GM15510 (cell line): Measurements from ENCODE around the gene FOXP1.

Experiments
- POLR2A ChIP-seq: IDR thresholded peaks from 3 replicates; pipeline ENCODE4 v1.6.1; 2011; ENCODE audit warnings: borderline replicate concordance; ENCODE audit not compliant: insufficient read length; ENCODE audit errors: extremely low read depth

Gene FOXP1

DNA sequence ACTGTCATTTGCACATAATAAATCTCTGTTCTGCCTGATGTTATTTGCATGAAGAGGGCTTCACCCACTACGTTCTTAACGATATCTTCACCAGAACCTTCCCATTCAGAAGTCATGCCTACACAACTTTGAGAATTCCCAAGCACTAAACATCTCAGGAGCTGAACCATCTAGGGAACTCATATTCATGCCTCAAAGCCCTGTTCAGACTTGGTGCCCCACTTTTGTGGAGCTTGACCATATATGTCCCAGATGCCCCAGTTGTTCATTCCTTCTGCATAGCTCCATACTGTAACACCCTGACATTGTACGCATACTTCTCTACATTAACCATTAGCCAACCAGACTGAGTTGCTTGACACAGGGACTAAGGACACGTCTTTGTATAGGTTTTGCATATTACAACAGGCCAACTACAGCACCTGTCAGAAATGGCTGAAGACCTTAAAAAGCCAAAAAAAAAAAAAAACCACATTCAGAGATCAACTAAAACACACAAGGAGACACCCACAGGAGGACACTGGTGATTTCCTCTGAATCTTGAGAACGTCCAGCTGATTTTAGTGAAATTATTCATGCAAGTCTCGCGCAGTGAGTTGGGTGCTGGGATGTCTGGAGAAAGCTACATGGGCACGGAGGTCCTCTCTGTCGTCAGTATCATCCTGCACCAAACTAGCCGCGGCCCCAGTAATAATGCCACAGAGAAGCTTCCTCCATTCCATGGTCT, 141.4 kb downstream of the FOXP1 start:
- no peak for TF ChIP-seq POLR2A

DNA sequence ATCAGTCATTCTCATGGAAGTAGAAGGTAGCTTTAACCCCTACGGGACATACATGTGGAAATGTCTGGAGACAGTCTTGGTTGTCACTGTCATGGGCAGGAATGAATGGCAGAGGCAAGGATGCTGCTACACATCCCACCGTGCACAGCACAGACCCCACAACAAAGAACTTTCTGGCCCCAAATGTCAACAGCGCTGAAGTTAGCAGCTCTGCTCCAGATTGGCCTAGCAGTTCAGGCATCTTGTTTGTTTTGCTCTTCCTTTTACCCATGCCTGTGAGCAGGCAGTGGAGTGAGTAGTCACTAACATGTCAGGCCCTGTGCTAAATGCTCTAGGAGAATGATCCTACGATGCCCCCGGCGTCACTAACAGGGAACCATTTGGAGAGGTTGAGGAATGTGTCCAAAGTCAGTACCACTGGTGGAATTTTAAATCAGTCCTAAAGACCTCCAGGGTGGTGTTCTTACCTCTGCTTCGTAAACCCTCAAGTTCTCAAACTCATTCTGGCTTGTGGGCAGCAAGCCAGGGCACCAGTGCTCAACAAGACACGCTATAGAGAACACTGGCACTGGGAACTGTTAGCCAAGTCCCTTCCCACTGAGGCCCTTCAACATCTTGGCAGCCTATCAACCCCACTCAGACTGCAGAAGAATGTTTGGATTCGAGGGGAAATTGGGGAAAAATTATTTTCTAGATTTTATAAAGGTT, 142.2 kb downstream of the FOXP1 start:
- no peak for TF ChIP-seq POLR2A

DNA sequence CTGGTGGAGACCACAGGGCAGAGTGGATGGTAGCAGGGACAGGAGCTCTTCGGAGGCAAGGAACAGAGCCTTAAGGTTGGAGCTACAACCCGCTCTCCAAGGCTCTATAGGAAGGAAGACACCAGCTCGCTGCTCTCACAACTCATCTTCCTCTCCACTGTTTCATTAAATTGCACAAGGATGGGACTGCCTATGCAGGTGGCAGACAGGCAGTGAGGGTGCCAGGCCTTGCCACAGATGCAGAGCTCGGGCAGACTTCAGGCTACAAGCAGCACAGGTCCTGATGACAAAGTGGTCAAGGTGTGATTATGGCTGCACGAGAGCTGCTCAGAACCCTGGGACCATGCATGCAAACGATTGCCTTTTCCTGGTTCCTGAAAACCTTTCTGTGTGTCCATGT, 144.6 kb downstream of the FOXP1 start:
- TF ChIP-seq POLR2A, result no peak

DNA sequence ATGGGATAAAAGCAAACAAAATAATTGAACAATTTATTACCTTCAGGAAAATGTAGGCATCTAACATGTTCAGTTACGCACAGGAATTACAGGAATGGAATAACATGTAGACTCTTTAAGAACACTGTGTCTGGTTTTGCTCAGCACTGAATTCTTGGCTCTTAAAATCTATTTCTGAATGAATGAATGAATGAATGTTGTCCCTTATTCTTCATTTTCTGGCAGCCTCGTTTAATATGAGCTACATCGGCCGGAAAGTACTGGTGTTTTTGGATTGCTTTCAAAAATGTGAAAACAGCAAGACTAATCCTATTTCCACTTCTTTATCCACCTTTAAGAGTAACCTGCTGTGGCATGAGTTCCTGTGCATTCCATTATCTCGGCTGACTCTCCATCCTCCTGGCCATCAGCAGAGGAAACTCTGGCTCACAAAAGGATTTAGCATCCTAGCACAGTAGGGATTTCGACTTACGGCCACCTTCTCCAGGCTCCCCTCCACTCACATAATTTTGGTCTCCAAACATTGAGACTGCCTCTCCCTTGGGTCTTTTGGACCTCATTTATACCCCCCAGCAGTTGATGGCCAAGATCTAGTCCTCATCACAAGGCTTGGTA, 145.3 kb downstream of the FOXP1 start:
- TF ChIP-seq POLR2A, result no peak

DNA sequence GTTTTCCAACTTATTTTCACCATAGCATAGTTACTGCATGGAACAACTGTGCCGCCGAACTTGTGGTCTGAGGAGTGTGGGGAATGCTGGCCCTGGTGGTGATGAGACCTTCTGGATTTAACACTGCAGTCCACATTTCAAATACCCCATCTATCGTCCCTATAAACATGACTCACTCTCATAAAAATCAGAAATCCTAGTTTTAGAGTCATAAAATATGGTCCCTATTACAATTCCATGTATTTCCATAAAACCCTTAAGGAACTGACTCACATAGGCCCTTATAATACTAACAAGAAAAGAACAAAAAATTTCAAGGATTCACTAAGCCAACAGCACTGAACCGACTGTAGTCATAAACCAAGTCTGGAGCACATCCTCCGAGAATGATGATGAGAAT, 147.2 kb downstream of the FOXP1 start:
- TF ChIP-seq POLR2A, result no peak

DNA sequence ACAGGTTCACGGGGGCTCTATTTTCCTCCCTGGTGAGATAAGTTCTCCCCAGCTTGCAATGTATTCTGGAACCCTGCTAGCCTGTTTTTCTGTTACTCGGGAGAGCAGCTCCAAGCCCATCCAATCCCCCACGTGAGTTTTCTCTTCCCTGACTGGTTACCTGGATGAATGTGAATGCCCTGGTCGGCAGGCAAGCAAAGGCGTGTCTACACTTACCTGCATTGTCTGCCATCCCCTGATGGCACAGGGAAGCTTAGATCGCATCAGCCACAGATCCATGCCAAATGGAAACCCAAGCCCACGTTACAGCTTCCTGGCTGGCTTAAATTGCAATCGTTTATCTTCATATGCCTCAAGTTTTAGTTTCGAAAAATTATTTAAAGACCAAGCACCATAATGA, 149.9 kb downstream of the FOXP1 start:
- no peak for TF ChIP-seq POLR2A

DNA sequence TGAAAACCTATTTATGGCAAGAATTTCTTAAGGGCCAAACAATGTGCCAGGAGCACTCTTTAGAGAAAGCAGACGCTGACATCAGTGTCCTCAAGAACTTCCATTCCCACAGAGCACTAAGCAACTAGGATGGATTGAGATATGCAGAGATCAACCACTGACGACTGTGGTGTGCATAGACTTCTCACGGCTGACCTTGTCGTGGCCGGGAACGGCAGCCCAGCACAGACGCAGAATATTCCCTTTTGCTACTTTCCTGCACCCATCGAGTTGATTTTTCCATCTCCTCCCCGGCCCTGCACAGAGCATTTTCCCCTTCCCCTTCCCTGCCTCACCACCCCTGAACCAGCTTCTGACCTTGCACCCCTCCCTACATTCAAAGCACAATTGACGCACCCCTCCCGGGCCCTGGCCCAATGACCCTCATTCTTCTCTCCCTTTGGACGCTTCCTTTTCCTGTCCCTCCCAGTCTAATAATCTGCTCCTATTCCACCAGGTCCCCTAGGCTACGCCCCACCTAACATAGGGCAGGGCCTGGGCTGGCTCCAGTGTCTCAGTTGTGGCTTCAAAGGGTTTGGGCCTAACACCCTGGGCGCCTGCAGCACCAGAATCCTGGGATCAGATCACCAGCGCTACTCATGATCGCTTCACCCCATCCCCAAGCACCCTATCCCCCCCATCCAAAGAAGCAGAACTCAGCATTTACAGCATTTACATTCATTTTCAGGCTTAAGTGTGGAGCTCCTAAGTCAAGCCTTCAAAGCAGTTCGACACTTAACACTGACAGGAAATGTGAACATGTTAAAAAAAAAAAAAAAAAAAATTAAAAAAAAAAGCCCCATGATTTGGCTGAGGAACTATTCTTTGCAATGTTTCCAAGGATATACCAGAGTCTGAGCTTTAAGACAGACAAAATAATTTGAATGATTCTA, 151.2 kb downstream of the FOXP1 start:
- TF ChIP-seq POLR2A, result no peak

DNA sequence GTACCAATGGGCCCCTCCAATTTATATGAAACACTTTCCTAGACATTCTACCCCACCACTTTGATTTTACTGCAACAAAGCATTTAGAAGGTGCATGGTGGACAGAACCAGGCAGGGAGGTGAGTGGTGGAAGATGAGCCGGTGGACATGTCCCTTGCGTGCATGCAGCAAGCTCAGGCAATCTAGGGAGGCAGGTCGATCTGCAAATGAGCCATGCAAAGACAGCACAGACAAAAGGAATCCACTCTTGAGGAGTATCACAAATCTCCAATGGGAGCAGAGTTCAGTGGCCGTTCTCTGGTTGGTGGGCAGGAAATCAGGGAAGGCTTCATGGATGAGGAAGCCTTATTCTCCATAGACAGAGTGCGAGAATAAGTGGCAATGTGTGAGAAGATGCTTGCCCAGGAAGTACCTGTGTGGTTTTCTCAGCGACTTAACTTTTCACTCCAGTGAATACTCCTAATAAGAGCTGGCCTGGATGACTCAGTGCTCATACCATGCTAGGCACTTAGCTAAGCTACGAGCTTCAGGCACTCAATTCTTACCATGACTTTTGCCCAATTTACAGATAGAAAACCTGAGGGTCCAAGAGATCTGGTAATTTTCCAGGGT, 152.5 kb downstream of the FOXP1 start:
- TF ChIP-seq POLR2A, result no peak

DNA sequence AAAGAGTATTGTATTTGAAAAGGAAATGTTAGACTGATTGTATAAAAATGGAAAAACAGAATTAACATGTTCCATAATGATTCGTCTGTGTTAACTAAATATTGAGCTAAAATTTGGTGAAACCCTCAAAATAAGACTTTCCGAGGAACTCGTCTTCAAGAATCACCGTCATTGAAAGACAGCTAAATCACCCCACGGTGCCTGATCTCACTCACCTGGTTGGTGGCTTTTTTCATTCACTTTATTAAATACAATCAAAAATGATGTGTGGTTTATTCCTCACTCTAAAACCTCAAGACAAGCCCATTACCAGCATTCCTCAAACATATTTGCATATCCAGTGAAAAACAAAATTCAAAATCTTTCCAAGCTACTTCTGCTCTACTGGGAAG, 153.9 kb downstream of the FOXP1 start:
- TF ChIP-seq POLR2A, result no peak

DNA sequence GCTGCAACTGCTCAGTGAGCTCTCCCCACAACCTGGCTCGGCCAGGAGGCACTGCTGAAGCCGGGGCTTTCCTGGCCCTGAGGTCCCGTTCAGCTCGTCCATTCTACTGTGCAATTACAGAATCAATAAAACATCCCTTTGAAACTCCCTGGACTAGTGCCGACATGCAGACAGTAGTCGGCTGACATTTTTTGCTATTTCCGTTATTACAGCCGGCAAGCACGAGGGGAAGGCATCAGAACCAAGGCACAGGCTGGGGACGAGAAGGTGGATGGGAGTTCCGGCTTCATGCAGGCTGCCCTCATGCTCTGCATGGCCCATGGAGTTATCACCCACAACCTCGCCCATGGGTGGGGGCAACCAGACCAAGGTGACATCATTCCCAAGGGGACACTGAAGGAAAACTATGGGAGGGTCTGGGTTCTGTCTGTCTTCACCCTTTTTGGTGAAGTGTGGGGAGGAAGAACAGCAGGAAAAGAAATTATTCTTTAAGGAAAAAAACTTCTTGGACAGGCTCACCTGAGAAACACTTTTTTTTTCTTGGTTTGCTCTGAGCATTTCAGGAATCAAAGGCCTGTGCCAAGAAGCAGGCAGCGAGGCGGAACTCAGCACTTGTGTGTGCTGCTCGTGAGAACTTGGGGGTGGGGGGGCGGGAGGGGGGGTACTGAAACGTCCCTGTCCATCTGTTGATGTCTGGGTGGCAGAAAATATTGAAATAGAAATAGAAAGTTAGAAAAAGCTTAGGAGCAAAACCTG, 154.5 kb downstream of the FOXP1 start:
- TF ChIP-seq POLR2A, result no peak

DNA sequence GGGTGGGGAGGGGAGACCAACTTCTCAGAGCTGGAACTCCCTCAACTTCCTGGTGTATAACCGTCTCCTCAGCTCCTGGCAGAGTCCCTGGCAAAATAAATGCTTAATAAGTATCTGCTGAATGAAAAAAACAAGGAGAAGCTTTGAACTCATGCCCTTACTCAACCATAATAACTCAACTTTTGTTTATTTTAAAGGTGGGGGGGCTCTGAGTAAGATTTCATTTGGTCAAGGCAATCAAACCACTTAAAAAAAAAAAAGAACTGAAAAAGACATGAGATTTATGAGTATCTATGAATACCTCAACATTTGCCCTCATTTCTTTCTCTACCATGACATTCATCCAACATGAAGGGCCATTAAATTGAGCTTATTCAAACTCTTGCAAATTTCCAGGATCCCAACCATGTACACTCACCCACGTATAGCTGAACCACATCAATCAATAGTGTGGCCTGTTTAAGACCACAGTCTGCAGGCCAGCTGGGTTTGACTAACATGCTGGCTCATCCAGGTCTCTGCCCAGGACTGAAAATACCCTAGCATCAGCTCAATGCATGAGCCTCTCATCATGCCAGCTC, 157.9 kb downstream of the FOXP1 start:
- no peak for TF ChIP-seq POLR2A

DNA sequence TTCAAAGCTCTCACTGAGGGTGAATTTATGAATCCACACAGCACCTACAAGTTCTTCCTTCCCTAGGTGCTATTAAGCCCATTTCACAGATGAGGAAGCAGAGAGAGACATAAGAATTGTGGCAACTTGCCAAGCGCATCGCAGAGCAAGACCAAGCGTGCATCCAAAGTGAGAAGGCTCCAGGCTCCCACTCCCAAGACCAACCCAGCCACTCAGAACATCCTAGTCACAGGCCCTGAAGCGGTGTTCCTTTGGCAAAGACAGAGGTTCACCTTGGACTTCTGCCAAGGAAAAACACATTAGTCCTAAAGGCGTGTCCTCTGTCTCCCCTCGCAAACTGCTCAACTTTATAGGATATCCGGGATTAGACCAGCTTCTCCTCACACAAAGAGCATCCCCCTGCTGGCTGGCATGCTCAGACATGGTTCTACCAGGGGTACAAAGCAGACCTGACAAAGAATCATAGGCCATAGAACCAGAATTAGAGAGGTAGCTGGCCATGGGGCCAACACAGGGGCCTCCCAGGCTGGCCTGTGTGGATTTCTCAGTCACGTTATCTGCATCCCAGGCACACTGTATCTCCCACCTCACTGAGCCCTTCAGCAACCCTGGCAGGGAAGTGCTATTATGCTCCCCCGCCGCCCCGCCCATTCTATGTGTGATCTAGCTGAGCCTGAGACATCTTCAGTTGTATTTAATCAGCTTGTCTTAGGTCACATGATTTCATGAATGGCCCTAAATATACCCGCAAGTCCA, 160.2 kb downstream of the FOXP1 start:
- no peak for TF ChIP-seq POLR2A

DNA sequence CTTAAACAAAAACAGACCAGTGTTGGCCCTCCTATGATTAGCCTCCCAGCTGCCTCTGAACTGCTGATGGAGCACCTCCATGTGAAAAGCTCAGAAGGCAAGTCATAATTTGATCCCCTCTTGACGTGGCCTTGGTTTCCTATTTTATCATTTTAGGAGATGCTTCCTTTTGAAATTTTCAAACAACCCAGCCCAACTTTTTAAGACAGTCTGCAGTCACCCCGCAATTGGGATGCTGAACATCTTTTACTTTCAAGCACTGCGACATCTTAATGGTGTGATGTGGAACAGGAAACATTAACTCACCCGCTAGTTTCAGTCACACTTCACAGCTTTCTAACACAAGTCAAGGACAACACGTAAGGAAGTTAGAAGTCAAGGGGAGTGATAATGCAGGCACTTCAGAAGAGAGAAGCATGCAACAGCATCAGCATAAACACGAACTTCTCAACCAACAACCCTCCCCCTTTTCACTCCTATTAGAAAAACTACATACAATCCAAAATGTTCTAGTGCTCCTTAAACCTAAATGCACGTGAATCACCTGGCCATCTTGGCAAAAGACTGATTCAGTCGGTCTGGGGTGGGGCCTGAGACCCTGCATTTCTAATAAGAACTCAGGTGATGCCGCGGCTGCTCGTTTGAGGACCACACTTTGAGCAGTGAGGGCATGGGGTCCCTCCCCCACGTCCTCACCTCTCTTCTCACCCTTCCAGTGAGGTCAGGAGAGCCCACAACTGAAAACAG, 161.5 kb downstream of the FOXP1 start:
- no peak for TF ChIP-seq POLR2A

DNA sequence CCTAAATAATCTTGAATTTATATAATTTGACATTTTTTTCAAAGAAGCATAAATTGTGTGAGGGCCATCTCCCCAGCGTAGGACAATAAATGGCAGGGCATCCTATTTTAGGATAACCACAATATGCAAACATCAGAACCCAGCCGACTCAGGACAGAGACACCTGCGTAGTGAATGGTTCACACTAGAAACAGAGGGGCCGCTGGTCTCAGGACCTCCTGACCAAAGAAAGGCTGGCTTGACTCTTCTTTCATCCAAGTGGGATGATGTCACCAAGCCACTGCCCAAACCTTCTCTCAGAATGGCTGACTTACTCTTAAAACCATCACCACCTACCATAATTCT, 162.1 kb downstream of the FOXP1 start:
- no peak for TF ChIP-seq POLR2A
